ENCODE measurements around the gene VNN1.

DNA sequence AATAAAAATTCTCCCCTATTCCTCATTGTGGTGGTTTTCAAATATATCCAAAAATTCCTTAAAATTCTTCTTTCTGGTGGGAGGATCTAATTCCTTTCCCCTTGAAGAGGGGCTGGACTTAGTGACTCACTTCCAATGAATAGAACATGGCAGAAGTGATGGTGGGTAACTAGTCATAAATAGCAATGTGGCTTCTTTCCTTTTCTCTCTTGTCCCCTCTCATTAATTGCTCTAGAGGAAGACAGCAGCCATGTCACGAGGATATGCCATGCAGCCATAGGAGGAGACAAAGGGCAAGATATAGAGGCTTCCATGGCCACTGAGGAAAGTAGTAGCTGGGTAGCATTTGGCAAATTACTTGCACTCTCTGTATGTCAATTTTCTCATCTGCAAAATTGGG, 38.0 kb upstream of the VNN1 start:
- TF ChIP-seq CTCF (IDR thresholded peaks at IDR 0.05; ENCODE audit: insufficient read depth, low read depth, low read length) (no peak), EZH2 (IDR thresholded peaks at IDR 0.05; ENCODE audit: insufficient read depth, low read length) (no peak)
